HUES64 (cell line): ENCODE measurements around the gene PLOD1.
"Not testable (repeated sequence)": the region's sequence is repeated elsewhere in the genome, so short reads cannot be mapped to it uniquely, and the experiment has no call there.

Source experiments
- H3K27ac ChIP-seq: 2 replicates; pipeline ENCODE4 v1.7.0; 2013; ENCODE audit warnings: low read depth, low read length, inconsistent platforms
- H3K27me3 ChIP-seq: 2 replicates; pipeline ENCODE4 v1.6.1; 2013; ENCODE audit warnings: mild to moderate bottlenecking, low read length; ENCODE audit not compliant: insufficient read depth
- H3K36me3 ChIP-seq: 2 replicates; pipeline ENCODE4 v1.6.1; 2013; ENCODE audit warnings: mild to moderate bottlenecking, low read length; ENCODE audit not compliant: insufficient read depth
- H3K4me1 ChIP-seq: 2 replicates; pipeline ENCODE4 v1.6.1; 2013; ENCODE audit warnings: mild to moderate bottlenecking, low read length, moderate library complexity; ENCODE audit not compliant: insufficient read depth
- H3K4me3 ChIP-seq: 2 replicates; pipeline ENCODE4 v1.5.1; 2013; ENCODE audit warnings: mild to moderate bottlenecking, low read length, moderate library complexity
- H3K9ac ChIP-seq: 2 replicates; pipeline ENCODE4 v1.6.1; 2013; ENCODE audit warnings: mild to moderate bottlenecking, low read depth, low read length
- H3K9me3 ChIP-seq: 2 replicates; pipeline ENCODE4 v1.6.1; 2013; ENCODE audit warnings: low read depth, low read length; ENCODE audit not compliant: insufficient read depth
- WGBS: fragments of 150-250, 120-280 bp; methylation state at CpG from one replicate; pipeline ENCODE4 v1.1.7; 2013; ENCODE audit warnings: missing lambda C conversion rate; 5-methylcytosine and 5-hydroxymethylcytosine counted together

Gene PLOD1

DNA sequence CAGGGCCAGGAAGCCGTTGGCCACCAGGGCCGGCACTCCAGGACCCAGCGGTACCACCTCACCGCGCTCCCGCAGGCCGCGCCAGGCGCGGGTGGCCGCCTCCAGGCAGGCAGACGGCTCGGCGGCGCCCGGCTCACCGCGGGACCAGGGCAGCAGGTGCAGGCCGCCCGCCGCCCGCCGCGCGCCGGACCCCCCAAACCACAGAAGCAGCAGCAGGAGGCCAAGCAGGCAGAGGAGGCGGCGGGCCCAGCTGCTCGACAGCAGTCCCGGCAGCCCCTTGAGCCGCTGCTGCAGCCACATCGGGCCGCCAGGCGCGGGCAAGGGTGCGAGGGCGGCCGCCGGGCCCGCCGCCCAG is 8.6 kb upstream of the PLOD1 start:
- Histone ChIP-seq H3K36me3 (peaks cover 27% of the 10 kb centered on the region), H3K4me3 (peak overlapping the region; percentile 63), H3K27ac (no peak overlapping the region), H3K27me3 (no peaks in the 10 kb centered on the region), H3K9ac (peak overlapping the region; percentile 57), H3K4me1 (peaks cover 8% of the 10 kb centered on the region; the same call in 1 of the 2 replicates), H3K9me3 (no peaks in the 10 kb centered on the region)
- under 1% methylated on average over 41 of the region's 41 CpGs for WGBS

GRCh38 chr1:11927866-11928592 is 6.5 kb upstream of the PLOD1 start:
- Histone ChIP-seq H3K4me1 (peaks cover 11% of the 10 kb centered on the region; the same call in 1 of the 2 replicates), H3K36me3 (peaks cover 12% of the 10 kb centered on the region), H3K27ac (no peak overlapping the region), H3K9ac (no peak overlapping the region), H3K4me3 (no peak overlapping the region), H3K9me3 (no peaks in the 10 kb centered on the region), H3K27me3 (no peaks in the 10 kb centered on the region)
- 91% methylated on average over 5 of the region's 5 CpGs for WGBS

DNA sequence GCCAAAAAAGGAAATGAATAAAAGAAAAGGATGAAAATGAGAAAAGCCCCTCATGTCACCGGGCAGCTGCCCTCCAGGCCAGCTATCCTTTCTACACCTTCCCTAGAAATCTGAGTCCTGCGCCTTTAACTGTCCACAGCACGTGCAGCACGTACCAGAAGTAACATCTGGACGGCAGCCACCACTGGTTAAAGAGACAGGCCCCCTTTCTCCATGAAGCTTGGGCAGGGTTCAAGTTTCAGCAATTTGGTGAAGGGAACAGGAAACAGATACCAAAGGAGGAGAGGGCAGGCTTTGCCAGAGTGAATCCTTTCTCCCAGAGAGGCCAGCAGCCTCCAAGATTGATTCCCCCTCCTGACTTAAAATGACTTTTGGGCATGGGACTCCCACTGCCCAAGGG is 4.7 kb upstream of the PLOD1 start:
- Histone ChIP-seq H3K27me3 (no peaks in the 10 kb centered on the region), H3K9ac (no peak overlapping the region), H3K4me1 (peaks cover 5% of the 10 kb centered on the region; the same call in 1 of the 2 replicates), H3K4me3 (no peak overlapping the region), H3K27ac (no peak overlapping the region), H3K36me3 (no peaks in the 10 kb centered on the region), H3K9me3 (no peaks in the 10 kb centered on the region)
- 66% methylated on average over 5 of the region's 5 CpGs for WGBS

DNA sequence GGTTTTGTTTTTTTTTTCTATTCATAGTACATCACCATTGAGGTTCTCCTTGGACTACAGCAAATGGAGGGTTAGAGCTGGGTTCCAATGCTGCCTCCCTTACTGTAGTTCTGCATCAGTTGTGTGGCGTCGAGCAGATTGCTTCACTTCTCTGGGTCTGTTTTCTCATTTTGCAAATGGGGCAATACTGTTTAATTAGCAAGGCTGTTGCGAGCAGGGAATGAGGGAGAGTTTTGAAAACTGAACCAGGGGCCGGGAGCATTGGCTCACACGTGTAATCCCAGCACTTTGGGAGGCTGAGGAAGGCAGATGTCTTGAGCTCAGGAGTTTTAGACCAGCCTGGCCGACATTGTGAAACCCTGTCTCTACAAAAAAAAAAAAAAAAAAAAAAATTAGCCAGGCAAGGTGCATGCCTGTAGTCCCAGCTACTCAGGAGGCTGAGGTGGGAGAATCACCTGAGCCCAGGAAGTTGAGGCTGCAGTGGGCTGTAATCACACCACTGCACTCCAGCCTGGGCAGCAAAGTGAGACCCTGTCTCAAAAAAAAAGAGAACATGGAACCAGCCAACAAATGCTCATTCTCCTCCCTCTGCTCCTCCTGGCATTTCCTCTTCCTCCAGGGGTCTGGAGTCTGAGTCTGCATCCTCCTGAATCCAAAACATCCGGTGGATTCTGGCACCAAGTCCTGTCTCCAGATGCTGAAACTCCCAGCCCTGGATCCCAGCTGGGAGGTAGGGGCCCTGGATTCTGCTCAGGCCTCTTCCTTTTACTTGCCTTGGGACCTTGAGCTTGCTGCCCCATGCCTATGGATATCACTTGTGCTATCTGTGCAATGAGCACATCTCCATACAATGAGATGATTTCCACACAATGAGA is 3.7 kb upstream of the PLOD1 start:
- H3K27ac ChIP-seq = no peak overlapping the region
- no peak overlapping the region for H3K9ac ChIP-seq
- H3K9me3 ChIP-seq = no peaks in the 10 kb centered on the region
- H3K36me3 ChIP-seq = no peaks in the 10 kb centered on the region
- 85% methylated on average over 7 of the region's 7 CpGs for WGBS
- no peak overlapping the region for H3K4me3 ChIP-seq
- H3K27me3 ChIP-seq = no peaks in the 10 kb centered on the region
- H3K4me1 ChIP-seq = 0 out of 2 replicates have a peak, but pooled peaks cover 5% of the 10 kb centered on the region

DNA sequence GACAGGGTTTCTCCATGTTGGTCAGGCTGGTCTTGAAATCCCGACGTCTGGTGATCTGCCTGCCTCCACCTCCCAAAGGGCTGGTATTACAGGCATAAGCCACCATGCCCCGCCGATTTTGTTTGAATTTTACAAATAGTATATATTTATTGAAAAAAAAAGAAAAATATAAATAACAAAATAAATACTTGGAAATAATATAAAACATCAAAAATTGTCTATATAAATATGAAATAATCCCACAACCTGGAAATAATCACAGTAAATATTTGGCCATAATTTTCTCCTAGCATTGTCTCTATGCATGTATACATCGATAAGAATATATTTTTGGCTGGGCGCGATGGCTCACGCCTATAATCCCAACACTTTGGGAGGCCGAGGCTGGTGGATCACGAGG is 2.7 kb upstream of the PLOD1 start:
- H3K9me3 ChIP-seq = no peaks in the 10 kb centered on the region
- no peak overlapping the region for H3K9ac ChIP-seq
- 92% methylated on average over 8 of the region's 10 CpGs for WGBS
- H3K4me3 ChIP-seq = no peak overlapping the region
- H3K27ac ChIP-seq = no peak overlapping the region
- no peaks in the 10 kb centered on the region for H3K27me3 ChIP-seq
- 0 out of 2 replicates have a peak, but pooled peaks cover 5% of the 10 kb centered on the region for H3K4me1 ChIP-seq
- H3K36me3 ChIP-seq = no peaks in the 10 kb centered on the region

DNA sequence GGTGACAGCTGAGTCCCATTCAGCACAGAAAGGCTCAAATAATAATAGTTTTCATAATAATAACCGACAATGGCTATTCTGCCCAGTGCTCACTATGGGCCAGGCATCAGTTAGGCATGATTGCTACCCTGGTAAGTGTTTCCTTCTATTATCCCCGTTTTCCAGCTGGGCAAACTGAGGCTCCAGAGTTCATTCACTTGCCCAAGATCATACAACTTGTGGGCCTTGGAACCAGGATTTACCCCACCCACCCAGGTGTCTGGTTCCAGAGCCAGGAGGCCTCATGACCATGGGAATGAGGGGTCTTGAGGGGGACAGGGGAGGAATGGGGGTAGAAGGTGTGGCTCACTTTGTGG is 518 bp downstream of the PLOD1 start:
- H3K4me1 ChIP-seq = peaks cover 14% of the 10 kb centered on the region; the same call in 1 of the 2 replicates
- peak overlapping the region; percentile 92 for H3K9ac ChIP-seq
- peak overlapping the region; percentile 95 for H3K27ac ChIP-seq
- no peaks in the 10 kb centered on the region for H3K27me3 ChIP-seq
- WGBS = 49% methylated on average over 2 of the region's 2 CpGs
- H3K36me3 ChIP-seq = peaks cover 4% of the 10 kb centered on the region; the same call in 1 of the 2 replicates
- no peaks in the 10 kb centered on the region for H3K9me3 ChIP-seq
- H3K4me3 ChIP-seq = peak overlapping the region; percentile 71

DNA sequence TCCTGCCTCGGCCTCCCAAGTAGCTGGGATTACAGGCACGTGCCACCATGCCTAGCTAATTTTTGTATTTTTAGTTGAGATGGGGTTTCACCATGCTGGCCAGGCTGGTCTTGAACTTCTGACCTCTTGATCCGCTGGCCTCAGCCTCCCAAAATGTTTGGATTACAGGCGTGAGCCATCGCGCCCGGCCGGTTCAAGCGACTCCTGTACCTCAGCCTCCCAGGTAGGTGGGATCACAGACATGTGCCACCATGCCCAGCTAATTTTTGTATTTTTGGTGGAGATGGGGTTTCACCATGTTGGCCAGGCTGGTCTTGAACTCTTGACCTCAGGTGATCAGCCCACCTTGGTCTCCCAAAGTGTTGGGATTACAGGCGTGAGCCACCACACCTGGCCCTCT is 1.2 kb downstream of the PLOD1 start:
- H3K4me1 ChIP-seq = peaks cover 14% of the 10 kb centered on the region; the same call in 1 of the 2 replicates
- not testable (repeated sequence) for H3K4me3 ChIP-seq, H3K36me3 ChIP-seq, H3K9ac ChIP-seq, H3K27me3 ChIP-seq, H3K9me3 ChIP-seq, H3K27ac ChIP-seq
- WGBS = 95% methylated on average over 10 of the region's 10 CpGs

- no peak overlapping the region for H3K27ac ChIP-seq
- no peaks in the 10 kb centered on the region for H3K9me3 ChIP-seq
- 80% methylated on average over 15 of the region's 15 CpGs for WGBS
- no peak overlapping the region for H3K9ac ChIP-seq
- H3K27me3 ChIP-seq = no peaks in the 10 kb centered on the region
- peaks cover 12% of the 10 kb centered on the region; the same call in 1 of the 2 replicates for H3K4me1 ChIP-seq
- peaks cover 8% of the 10 kb centered on the region for H3K36me3 ChIP-seq
- H3K4me3 ChIP-seq = no peak overlapping the region
Measured at GRCh38 chr1:11938722-11939526, 4.4 kb downstream of the PLOD1 start.

DNA sequence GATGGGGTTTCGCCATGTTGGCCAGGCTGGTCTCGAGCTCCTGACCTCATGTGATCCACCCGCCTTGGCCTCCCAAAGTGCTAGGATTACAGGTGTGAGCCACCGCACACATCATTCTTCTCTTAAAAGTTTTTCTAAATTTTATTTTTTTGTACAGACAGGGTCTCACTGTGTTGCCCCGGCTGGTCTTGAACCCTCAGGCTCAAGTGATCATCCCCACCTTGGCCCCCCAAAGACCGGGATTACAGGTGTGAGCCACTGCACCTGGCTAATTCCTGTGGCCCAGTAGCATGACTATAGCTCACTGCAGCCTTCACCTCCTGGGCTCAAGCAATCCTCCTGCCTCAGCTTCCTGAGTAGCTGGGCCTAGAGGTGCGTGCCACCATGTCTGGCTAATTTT is 5.3 kb downstream of the PLOD1 start:
- not testable (repeated sequence) for H3K27ac ChIP-seq, H3K9ac ChIP-seq, H3K27me3 ChIP-seq, H3K36me3 ChIP-seq, H3K4me3 ChIP-seq, H3K9me3 ChIP-seq
- H3K4me1 ChIP-seq = peaks cover 17% of the 10 kb centered on the region
- 97% methylated on average over 7 of the region's 7 CpGs for WGBS

- peaks cover 8% of the 10 kb centered on the region for H3K36me3 ChIP-seq
- H3K27me3 ChIP-seq = no peaks in the 10 kb centered on the region
- peaks cover 17% of the 10 kb centered on the region for H3K4me1 ChIP-seq
- no peaks in the 10 kb centered on the region for H3K9me3 ChIP-seq
- no peak overlapping the region for H3K4me3 ChIP-seq
- H3K9ac ChIP-seq = no peak overlapping the region
- WGBS = 93% methylated on average over 9 of the region's 9 CpGs
- H3K27ac ChIP-seq = no peak overlapping the region
Measured at GRCh38 chr1:11940260-11940921, 5.9 kb downstream of the PLOD1 start.
